Lung (tissue), 12 donors: ENCODE data around the gene HECW1. TPM values are rescaled to one million over a fixed set of nuclear protein-coding genes. Genes with fewer than 3 reads are reported as not detected.

Experiments
- ATAC-seq: fragments of 200-7000 bp; cut with Tn5 transposase; one replicate; pipeline ENCODE4 v1.9.1; 2020; ENCODE audit warnings: moderate number of reproducible peaks; ENCODE audit not compliant: insufficient read depth, low FRiP score
- DNase-seq, 3 donors: peaks; one replicate each; pipeline ENCODE4 v3.0.0-alpha.2; 2013 to 2017
- H3K27ac ChIP-seq, 2 donors: one replicate each; pipeline ENCODE4 v1.5.1; 2013; ENCODE audit warnings: mild to moderate bottlenecking in 2 of 2, moderate library complexity in 2 of 2, control low read depth in 1 of 2, inconsistent platforms in 1 of 2, low read depth in 1 of 2, low read length in 1 of 2
- H3K27me3 ChIP-seq, 3 donors: one replicate each; pipeline ENCODE4 v1.5.1; 2013; ENCODE audit warnings: low read length in 2 of 3; ENCODE audit not compliant: control insufficient read depth in 3 of 3, insufficient read depth in 3 of 3
- H3K36me3 ChIP-seq, 4 donors: one replicate each; pipeline ENCODE4 v1.5.1; 2013; ENCODE audit warnings: low read length in 4 of 4, mild to moderate bottlenecking in 1 of 4, moderate library complexity in 1 of 4; ENCODE audit not compliant: control insufficient read depth in 4 of 4, insufficient read depth in 4 of 4
- H3K4me1 ChIP-seq, 5 donors: one replicate each; pipeline ENCODE4 v1.5.1; 2013; ENCODE audit warnings: low read length in 5 of 5, mild to moderate bottlenecking in 2 of 5, moderate library complexity in 1 of 5; ENCODE audit not compliant: control insufficient read depth in 5 of 5, insufficient read depth in 5 of 5
- H3K4me3 ChIP-seq: one replicate; pipeline ENCODE4 v1.5.1; 2013; ENCODE audit warnings: mild to moderate bottlenecking, control low read depth, moderate library complexity
- H3K9ac ChIP-seq, 2 donors: one replicate each; pipeline ENCODE4 v1.5.1; 2013; ENCODE audit warnings: low read length in 2 of 2, control low read depth in 1 of 2; ENCODE audit not compliant: insufficient read depth in 1 of 2
- H3K9me3 ChIP-seq, 4 donors: one replicate each; pipeline ENCODE4 v1.5.1; 2013; ENCODE audit warnings: low read length in 3 of 4, mild to moderate bottlenecking in 1 of 4, moderate library complexity in 1 of 4; ENCODE audit not compliant: control insufficient read depth in 4 of 4, insufficient read depth in 3 of 4
- WGBS, 2 donors: extraction: QIAGEN DNeasy Blood & Tissue Kit; methylation state at CpG; one replicate each; pipeline ENCODE4 v1.1.7; 2013; 5-methylcytosine and 5-hydroxymethylcytosine counted together
- polyA plus RNA-seq, 2 donors: library from polyadenylated mRNA; stranded (reverse); fragments of 200-250 nt; gene quantifications; one replicate each; pipeline ENCODE4 v1.2.1, GENCODE V29; 2013
- total RNA-seq, 2 donors: library from RNA; depleted of rRNA in 1 of 2; stranded (reverse); fragments of >200 nt in 1 of 2; gene quantifications; one replicate each; pipeline ENCODE4 v1.2.1, GENCODE V29; 2014 to 2021
- TF ChIP-seq, protein P1 (sequence below): IDR thresholded peaks from 2 replicates; pipeline ENCODE4 v1.5.1; 2012; ENCODE audit warnings: mild to moderate bottlenecking; ENCODE audit errors: control extremely low read depth, extremely low read depth
- donor health status: control.
- donor health status: control.
- donor health status: Bipolar disorder and iron deficiency.
- donor health status: healthy.
- donor health status: DM: yes; HTN: yes; CAD: no.

Gene HECW1
- total and polyA plus RNA-seq, 4 donors, result 0.05 to 0.21 (median 0.13) TPM

DNA sequence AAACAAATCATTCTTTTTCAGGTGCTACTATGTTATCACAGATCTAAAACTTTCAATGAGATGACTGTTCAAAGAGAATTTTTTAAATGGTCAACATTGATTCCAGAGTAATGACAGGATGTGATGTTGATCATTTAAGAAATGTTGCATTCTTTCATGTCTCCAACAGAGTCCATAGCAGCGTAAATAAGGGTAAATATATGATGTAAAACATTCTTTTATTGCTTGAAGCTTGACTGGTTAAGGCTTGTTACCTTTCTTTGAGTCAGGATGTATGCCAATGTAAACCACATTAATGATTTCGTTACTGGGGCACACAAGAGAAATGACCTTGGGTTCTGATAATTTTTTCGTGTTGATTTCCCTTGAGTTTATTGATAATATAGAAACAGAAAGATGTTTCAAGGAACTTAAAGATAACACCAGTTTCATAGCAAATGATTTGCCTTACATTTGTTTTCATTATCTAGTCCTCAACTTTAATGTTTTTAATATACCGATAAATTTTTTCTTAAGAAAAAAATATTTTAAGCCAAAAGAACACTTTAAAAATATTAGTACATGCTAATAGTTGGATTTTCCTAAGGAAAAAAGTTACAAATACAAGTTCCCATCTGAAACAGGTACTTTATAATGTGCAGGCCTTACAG, 473.9 kb downstream of the HECW1 start:
- Histone ChIP-seq H3K27me3 (no peaks in the 10 kb centered on the region), H3K4me1 (peaks cover 0 to 10% (median 7%) of the 10 kb centered on the region in 5 donors), H3K36me3 (peaks cover 0 to 5% (median 0%) of the 10 kb centered on the region in 4 donors), H3K4me3 (no peak overlapping the region), H3K9me3 (no peaks in the 10 kb centered on the region), H3K27ac (no peak overlapping the region), H3K9ac (no peak overlapping the region)
- peak in 2 of 3 donors; percentile 15 to 29 for DNase-seq
- TF ChIP-seq, protein P1, sequence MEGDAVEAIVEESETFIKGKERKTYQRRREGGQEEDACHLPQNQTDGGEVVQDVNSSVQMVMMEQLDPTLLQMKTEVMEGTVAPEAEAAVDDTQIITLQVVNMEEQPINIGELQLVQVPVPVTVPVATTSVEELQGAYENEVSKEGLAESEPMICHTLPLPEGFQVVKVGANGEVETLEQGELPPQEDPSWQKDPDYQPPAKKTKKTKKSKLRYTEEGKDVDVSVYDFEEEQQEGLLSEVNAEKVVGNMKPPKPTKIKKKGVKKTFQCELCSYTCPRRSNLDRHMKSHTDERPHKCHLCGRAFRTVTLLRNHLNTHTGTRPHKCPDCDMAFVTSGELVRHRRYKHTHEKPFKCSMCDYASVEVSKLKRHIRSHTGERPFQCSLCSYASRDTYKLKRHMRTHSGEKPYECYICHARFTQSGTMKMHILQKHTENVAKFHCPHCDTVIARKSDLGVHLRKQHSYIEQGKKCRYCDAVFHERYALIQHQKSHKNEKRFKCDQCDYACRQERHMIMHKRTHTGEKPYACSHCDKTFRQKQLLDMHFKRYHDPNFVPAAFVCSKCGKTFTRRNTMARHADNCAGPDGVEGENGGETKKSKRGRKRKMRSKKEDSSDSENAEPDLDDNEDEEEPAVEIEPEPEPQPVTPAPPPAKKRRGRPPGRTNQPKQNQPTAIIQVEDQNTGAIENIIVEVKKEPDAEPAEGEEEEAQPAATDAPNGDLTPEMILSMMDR, result no peak
- ATAC-seq, result no peak
- 57 to 68% methylated on average over 4 of the region's 4 CpGs for WGBS, 2 donors

DNA sequence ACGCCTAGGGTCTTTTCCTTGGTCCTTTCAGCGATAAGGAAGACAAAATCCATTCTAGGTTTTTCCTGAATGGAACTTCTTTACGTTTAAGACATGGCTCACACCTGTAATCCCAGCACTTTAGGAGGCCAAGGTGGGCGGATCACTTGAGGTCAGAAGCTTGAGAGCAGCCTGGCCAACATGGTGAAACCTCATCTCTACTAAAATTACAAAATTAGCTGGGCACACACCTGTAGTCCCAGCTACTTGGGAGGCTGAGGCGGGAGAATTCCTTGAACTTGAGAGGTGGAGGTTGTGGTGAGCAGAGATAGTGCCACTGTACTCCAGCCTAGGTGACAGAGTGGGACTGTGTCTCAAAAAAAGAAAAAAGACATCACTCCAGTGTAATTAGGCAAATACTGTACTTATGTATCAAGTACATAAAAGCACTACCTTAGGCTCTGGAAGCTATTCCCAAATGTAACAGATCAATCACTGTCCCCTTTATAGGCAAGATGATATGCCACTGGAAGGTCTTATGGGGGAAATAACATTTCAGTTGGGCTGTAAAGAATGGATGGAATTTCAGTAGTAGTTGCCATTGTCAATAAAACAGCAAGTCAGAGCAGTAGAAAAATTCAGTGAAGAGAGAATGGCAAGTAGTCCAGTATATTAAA, 476.2 kb downstream of the HECW1 start:
- Histone ChIP-seq H3K4me3 (no peak overlapping the region), H3K27me3 (no peaks in the 10 kb centered on the region), H3K9ac (no peak overlapping the region), H3K4me1 (peaks cover 0 to 12% (median 7%) of the 10 kb centered on the region in 5 donors), H3K27ac (no peak overlapping the region), H3K36me3 (no peaks in the 10 kb centered on the region), H3K9me3 (no peaks in the 10 kb centered on the region)
- 92 to 95% methylated on average over 5 of the region's 5 CpGs for WGBS, 2 donors
- DNase-seq (no peak), ATAC-seq (no peak)
- TF ChIP-seq, protein P1, result no peak

DNA sequence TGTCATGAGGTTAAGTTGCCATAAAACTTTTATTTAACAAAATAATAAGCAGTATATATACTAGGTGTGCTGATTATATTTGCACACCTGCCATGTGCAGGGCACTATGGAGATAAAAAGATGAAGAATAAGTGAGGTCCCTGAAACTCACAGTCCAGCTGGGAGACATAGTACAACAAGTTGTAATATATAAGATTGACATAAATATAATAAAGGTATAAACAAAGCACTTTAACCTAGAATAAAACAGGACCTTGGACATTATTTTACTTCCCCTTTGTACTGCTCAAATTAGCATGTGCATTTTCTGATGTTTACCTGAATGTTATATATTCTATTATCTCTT, 476.7 kb downstream of the HECW1 start:
- ATAC-seq, result no peak
- Histone ChIP-seq H3K27ac (no peak overlapping the region), H3K4me3 (no peak overlapping the region), H3K4me1 (peaks cover 0 to 11% (median 7%) of the 10 kb centered on the region in 5 donors), H3K27me3 (no peaks in the 10 kb centered on the region), H3K9ac (no peak overlapping the region), H3K9me3 (no peaks in the 10 kb centered on the region), H3K36me3 (no peaks in the 10 kb centered on the region)
- TF ChIP-seq, protein P1, result no peak
- no peak for DNase-seq

DNA sequence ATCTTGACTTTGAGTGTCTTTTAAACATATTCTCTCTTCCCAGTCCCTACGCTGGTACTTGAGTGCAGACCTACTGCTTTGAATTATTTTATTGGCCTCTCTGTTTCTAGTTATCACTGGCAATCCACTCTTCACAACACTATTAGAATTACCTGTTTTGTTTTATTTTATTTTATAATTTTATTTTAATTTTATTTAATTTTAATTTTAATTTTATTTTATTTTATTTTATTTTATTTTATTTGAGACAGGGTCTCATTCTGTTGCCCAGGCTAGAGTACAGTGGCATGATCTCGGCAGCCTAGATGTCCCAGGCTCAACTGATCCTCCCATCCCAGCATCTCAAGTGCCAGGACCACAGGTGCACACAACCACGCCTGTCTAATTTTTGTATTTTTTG, 477.3 kb downstream of the HECW1 start:
- peaks cover 0 to 6% (median 2%) of the 10 kb centered on the region in 5 donors for H3K4me1 ChIP-seq

More for the DNA sequence above, 477.3 kb downstream of the HECW1 start:
- H3K36me3 ChIP-seq, result no peaks in the 10 kb centered on the region
- ATAC-seq (no peak), DNase-seq (no peak)
- H3K4me3 ChIP-seq, result no peak overlapping the region
- H3K27ac ChIP-seq, result no peak overlapping the region
- TF ChIP-seq, protein P1, result no peak
- H3K9me3 ChIP-seq, result no peaks in the 10 kb centered on the region
- whole genome bisulfite sequencing, 2 donors, result 83 to 87% methylated on average over 3 of the region's 3 CpGs
- H3K27me3 ChIP-seq, result no peaks in the 10 kb centered on the region
- no peak overlapping the region for H3K9ac ChIP-seq
